Endothelial cell of umbilical vein (primary cell): ENCODE data around the gene STARD9. TPM values are rescaled to one million over a fixed set of nuclear protein-coding genes. Genes with fewer than 3 reads are reported as not detected.

Experiments used
- BruUV-seq: library from RNA; stranded (reverse); fragments of 400-500 nt; replicated peaks from 2 replicates; lab custom pipeline; 2021; lab: Mats Ljungman, UMichigan
- CTCF ChIA-PET: fragments of 300-600, 350-600 bp; sonication (Branson Sonifier 250); formaldehyde crosslinking; loops from one replicate; lab custom pipeline; 2021; ENCODE audit warnings: antibody characterized with exemption, inconsistent platforms; lab: Charles Lee
- POLR2A ChIA-PET: fragments of 300-600, 350-600 bp; sonication (Branson Sonifier 250); formaldehyde crosslinking; loops from one replicate; lab custom pipeline; 2021; ENCODE audit warnings: antibody characterized with exemption, inconsistent platforms; lab: Charles Lee
- DNase-seq: peaks from one replicate; pipeline ENCODE4 v3.0.0-alpha.2; 2011; ENCODE audit warnings: low read depth, low spot score
- FAIRE-seq: peaks from 2 replicates; lab custom pipeline; 2011; peaks lifted over from hg19 to GRCh38; lab: Jason Lieb, UNC
- H2AFZ ChIP-seq: 2 replicates; pipeline ENCODE4 v1.6.0; 2012; ENCODE audit warnings: low read depth, low read length, control low read depth, inconsistent platforms
- H3K27ac ChIP-seq: 2 replicates; pipeline ENCODE4 v1.5.1; 2011; ENCODE audit warnings: low read depth, mild to moderate bottlenecking, control low read depth, low read length, moderate library complexity; ENCODE audit not compliant: insufficient read depth
- H3K27me3 ChIP-seq, 2 experiments: 2 replicates each; pipeline versions ENCODE4 v1.6.0 to v1.6.1; 2011; ENCODE audit warnings: low read length in 2 of 2, mixed read lengths in 1 of 2; ENCODE audit not compliant: control insufficient read depth in 2 of 2, insufficient read depth in 2 of 2
- H3K36me3 ChIP-seq, 2 experiments: 2 replicates in 1 of 2; 3 replicates in 1 of 2; pipeline ENCODE4 v1.5.1; 2011; ENCODE audit warnings: low read length in 2 of 2, mild to moderate bottlenecking in 1 of 2, moderate library complexity in 1 of 2; ENCODE audit not compliant: control insufficient read depth in 2 of 2, insufficient read depth in 2 of 2; ENCODE audit errors: extremely low read depth in 1 of 2
- H3K4me1 ChIP-seq: 3 replicates; pipeline ENCODE4 v1.5.1; 2011; ENCODE audit warnings: mild to moderate bottlenecking, low read length; ENCODE audit not compliant: control insufficient read depth, insufficient read depth; ENCODE audit errors: extremely low read depth
- H3K4me2 ChIP-seq: 2 replicates; pipeline ENCODE4 v1.6.1; 2011; ENCODE audit warnings: low read length, control low read depth, mixed read lengths; ENCODE audit not compliant: insufficient read depth
- H3K4me3 ChIP-seq, 3 experiments: fragments of 200-600 bp in 1 of 3; sonication (generic), shearing (Covaris generic) in 1 of 3; replicated peaks in 1 of 3; 2 replicates each; pipeline ENCODE4 v1.5.1; 2011 to 2016; ENCODE audit warnings: control low read depth in 3 of 3, low read length in 3 of 3, mild to moderate bottlenecking in 2 of 3, inconsistent platforms in 1 of 3, low read depth in 1 of 3, moderate library complexity in 1 of 3; ENCODE audit not compliant: insufficient read depth in 1 of 3
- H3K79me2 ChIP-seq: 2 replicates; pipeline ENCODE4 v1.6.0; 2012; ENCODE audit warnings: low read length, inconsistent platforms; ENCODE audit not compliant: control insufficient read depth, insufficient read depth
- H3K9ac ChIP-seq: replicated peaks from 2 replicates; pipeline ENCODE3; 2011; ENCODE audit warnings: low read length, control low read depth; ENCODE audit not compliant: insufficient read depth; ENCODE audit errors: extremely low read depth
- H3K9me1 ChIP-seq: replicated peaks from 3 replicates; pipeline ENCODE4 v1.6.0; 2011; ENCODE audit warnings: mild to moderate bottlenecking, low read length; ENCODE audit not compliant: control insufficient read depth, insufficient read depth; ENCODE audit errors: extremely low read depth
- H3K9me3 ChIP-seq: replicated peaks from 2 replicates; pipeline ENCODE4 v1.5.1; 2012; ENCODE audit warnings: low read length, inconsistent platforms; ENCODE audit not compliant: control insufficient read depth, insufficient read depth
- H4K20me1 ChIP-seq: replicated peaks from 2 replicates; pipeline ENCODE3; 2011; ENCODE audit warnings: mild to moderate bottlenecking, low read length; ENCODE audit not compliant: control insufficient read depth, insufficient read depth; ENCODE audit errors: extremely low read depth
- EZH2 ChIP-seq: IDR thresholded peaks from 2 replicates; pipeline ENCODE4 v1.6.1; 2012; ENCODE audit warnings: borderline replicate concordance, low read depth, mild to moderate bottlenecking, moderate library complexity, low read length, inconsistent platforms; ENCODE audit not compliant: severe bottlenecking
- FOS ChIP-seq: IDR thresholded peaks from 2 replicates; pipeline ENCODE4 v1.6.1; 2011; ENCODE audit warnings: mild to moderate bottlenecking, low read length, moderate library complexity, borderline replicate concordance; ENCODE audit not compliant: insufficient read depth
- GATA2 ChIP-seq: IDR thresholded peaks from 2 replicates; pipeline ENCODE4 v1.7.0; 2011; ENCODE audit warnings: low read depth, mild to moderate bottlenecking, moderate library complexity, mixed read lengths, low read length; ENCODE audit not compliant: insufficient read length, insufficient read depth
- JUN ChIP-seq: IDR thresholded peaks from 2 replicates; pipeline ENCODE4 v1.6.1; 2011; ENCODE audit warnings: borderline replicate concordance, low read depth; ENCODE audit not compliant: insufficient read length, insufficient read depth
- MYC ChIP-seq: IDR thresholded peaks from one replicate; pipeline ENCODE4 v1.6.1; 2011; ENCODE audit warnings: mild to moderate bottlenecking, low read depth, low read length
- POLR2A ChIP-seq: IDR thresholded peaks from 2 replicates; pipeline ENCODE4 v1.6.1; 2012; ENCODE audit warnings: low read depth, mild to moderate bottlenecking, control low read depth, low read length
- POLR2AphosphoS5 ChIP-seq: IDR thresholded peaks from 2 replicates; pipeline ENCODE4 v1.6.1; 2012; ENCODE audit warnings: low read depth, mild to moderate bottlenecking, control low read depth, low read length, moderate library complexity; ENCODE audit not compliant: insufficient read depth
- dilution Hi-C: fragments of 300-500 bp; cut with MboI; formaldehyde crosslinking; loops from one replicate; pipeline ENCODE4 v1.15.0; 2019; ENCODE audit warnings: low sequenced_read_pairs; ENCODE audit not compliant: extremely low pct_ligation_motif_present
- intact Hi-C: fragments of 100-400 bp; cut with micrococcal nuclease; formaldehyde crosslinking; loops from one replicate; pipeline ENCODE4 v1.10.0; 2022
- polyA plus RNA-seq, 4 experiments: library from polyadenylated mRNA; depleted of rRNA in 3 of 4; stranded (reverse) in 3 of 4; unstranded in 1 of 4; fragments of >200 nt; gene quantifications; 2 replicates each; pipeline versions ENCODE4 v1.2.1 to v1.2.3, GENCODE V29; 2011 to 2012; ENCODE audit warnings: missing spikeins in 1 of 4
- total RNA-seq: library from RNA; stranded (reverse); gene quantifications from 2 replicates; pipeline ENCODE4 v1.2.3, GENCODE V29; 2021
- TF ChIP-seq, protein P1 (sequence below), 2 donors: IDR thresholded peaks; 1 replicate in 1 of 2; 2 replicates in 1 of 2; pipeline ENCODE4 v1.5.1; 2011; ENCODE audit warnings: low read length in 2 of 2, mild to moderate bottlenecking in 2 of 2, moderate library complexity in 2 of 2, control low read depth in 1 of 2, inconsistent platforms in 1 of 2, low read depth in 1 of 2; ENCODE audit not compliant: insufficient read depth in 1 of 2; ENCODE audit errors: extremely low read depth in 1 of 2
- TF ChIP-seq, protein P2 (sequence below): IDR thresholded peaks from 2 replicates; pipeline ENCODE4 v1.6.1; 2011; ENCODE audit not compliant: insufficient read depth, insufficient read length

The STARD9 gene
- total and polyA plus RNA-seq, 2 donors (not counting 3 experiments of a cell fraction or from before 2014, with no cell fraction given), result 4.6 to 17.5 TPM

DNA sequence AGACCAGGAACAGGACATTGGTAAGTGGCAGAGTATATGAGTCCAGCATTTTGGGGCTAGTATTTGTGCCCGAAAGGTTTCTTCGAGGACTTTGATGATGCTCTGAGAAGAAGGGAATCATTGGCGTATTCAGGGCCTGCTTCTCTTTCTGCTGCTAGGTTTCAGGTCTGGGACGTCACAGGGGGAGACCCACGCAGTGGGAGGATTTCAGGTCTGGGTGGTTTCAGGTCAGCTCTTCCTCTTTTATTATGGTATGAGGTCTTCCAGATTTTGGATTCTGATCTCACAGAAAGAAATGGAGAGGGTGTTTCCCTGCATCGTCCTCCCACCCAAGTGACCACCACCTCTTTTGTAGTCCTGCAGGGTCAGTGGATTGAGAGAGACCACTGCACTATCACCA, 99.1 kb downstream of the STARD9 start:
- H3K36me3 ChIP-seq, result peaks cover 0 to 3% of the 10 kb centered on the region in 2 experiments
- dilution Hi-C loops (no loop called here), intact Hi-C loops (no loop called here)
- H2AFZ ChIP-seq, result no peak overlapping the region
- CTCF ChIA-PET, result interaction anchor here (2.1 kb wide), 1 partner anchor 252 kb away, joined by 5 read pairs; no protein-coding TSS in a partner anchor
- no peak overlapping the region for H3K27ac ChIP-seq
- no peaks in the 10 kb centered on the region for H3K9me3 ChIP-seq
- no peaks in the 10 kb centered on the region for H3K9me1 ChIP-seq
- POLR2A ChIA-PET, result no interaction called here
- H3K79me2 ChIP-seq, result no peaks in the 10 kb centered on the region
- DNase-seq (no peak), FAIRE-seq (no peak)
- BruUV-seq, result no TSS peak
- TF ChIP-seq FOS, result no peak
- TF ChIP-seq POLR2AphosphoS5, result no peak
- TF ChIP-seq JUN, result no peak
- TF ChIP-seq, protein P1, sequence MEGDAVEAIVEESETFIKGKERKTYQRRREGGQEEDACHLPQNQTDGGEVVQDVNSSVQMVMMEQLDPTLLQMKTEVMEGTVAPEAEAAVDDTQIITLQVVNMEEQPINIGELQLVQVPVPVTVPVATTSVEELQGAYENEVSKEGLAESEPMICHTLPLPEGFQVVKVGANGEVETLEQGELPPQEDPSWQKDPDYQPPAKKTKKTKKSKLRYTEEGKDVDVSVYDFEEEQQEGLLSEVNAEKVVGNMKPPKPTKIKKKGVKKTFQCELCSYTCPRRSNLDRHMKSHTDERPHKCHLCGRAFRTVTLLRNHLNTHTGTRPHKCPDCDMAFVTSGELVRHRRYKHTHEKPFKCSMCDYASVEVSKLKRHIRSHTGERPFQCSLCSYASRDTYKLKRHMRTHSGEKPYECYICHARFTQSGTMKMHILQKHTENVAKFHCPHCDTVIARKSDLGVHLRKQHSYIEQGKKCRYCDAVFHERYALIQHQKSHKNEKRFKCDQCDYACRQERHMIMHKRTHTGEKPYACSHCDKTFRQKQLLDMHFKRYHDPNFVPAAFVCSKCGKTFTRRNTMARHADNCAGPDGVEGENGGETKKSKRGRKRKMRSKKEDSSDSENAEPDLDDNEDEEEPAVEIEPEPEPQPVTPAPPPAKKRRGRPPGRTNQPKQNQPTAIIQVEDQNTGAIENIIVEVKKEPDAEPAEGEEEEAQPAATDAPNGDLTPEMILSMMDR (IDR thresholded peaks at IDR 0.05; ENCODE audit: extremely low read depth in 1 of 2, insufficient read depth in 1 of 2, low read depth in 1 of 2, low read length in 2 of 2), result no peak
- TF ChIP-seq, protein P2, sequence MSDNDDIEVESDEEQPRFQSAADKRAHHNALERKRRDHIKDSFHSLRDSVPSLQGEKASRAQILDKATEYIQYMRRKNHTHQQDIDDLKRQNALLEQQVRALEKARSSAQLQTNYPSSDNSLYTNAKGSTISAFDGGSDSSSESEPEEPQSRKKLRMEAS, result no peak
- H3K9ac ChIP-seq, result no peak overlapping the region
- no peaks in the 10 kb centered on the region for H4K20me1 ChIP-seq
- H3K27me3 ChIP-seq, result no peaks in the 10 kb centered on the region
- no peaks in the 10 kb centered on the region for H3K4me1 ChIP-seq
- no peak overlapping the region for H3K4me2 ChIP-seq
- H3K4me3 ChIP-seq, result no peak overlapping the region

DNA sequence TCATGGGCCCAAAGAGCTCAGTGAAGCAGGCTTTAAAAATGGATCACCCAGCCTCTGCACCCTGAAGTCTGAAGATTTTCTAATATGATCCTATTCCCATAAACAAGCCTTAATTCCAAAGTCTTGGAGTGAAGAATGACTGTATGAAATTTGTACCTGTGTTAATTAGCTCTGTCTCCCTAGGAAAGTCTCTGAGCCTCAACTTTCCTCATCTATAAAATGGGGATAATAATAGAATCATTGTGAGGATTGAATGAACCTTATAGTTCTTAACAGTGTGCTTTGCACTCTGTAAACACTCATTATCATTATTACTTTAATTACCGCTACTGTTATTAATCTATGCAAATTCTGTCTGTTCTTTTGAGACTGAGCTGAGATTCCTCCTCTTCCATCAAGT, 99.6 kb downstream of the STARD9 start:
- Histone ChIP-seq H3K79me2 (no peaks in the 10 kb centered on the region), H3K4me3 (no peak overlapping the region), H3K4me2 (no peak overlapping the region), H3K27me3 (no peaks in the 10 kb centered on the region), H3K9ac (no peak overlapping the region), H4K20me1 (no peaks in the 10 kb centered on the region), H3K9me3 (no peaks in the 10 kb centered on the region), H3K4me1 (no peaks in the 10 kb centered on the region), H3K27ac (no peak overlapping the region), H3K9me1 (no peaks in the 10 kb centered on the region), H3K36me3 (peaks cover 0 to 3% of the 10 kb centered on the region in 2 experiments), H2AFZ (no peak overlapping the region)
- BruUV-seq, result no TSS peak
- CTCF ChIA-PET, result interaction anchor here (2.1 kb wide), 1 partner anchor 251 kb away, joined by 5 read pairs; no protein-coding TSS in a partner anchor
- POLR2A ChIA-PET, result no interaction called here
- TF ChIP-seq MYC, result no peak
- no peak for TF ChIP-seq JUN
- TF ChIP-seq, protein P1 (IDR thresholded peaks at IDR 0.05; ENCODE audit: extremely low read depth in 1 of 2, insufficient read depth in 1 of 2, low read depth in 1 of 2, low read length in 2 of 2), result no peak
- TF ChIP-seq POLR2A, result no peak
- no peak for TF ChIP-seq POLR2AphosphoS5
- TF ChIP-seq, protein P2, result no peak
- TF ChIP-seq FOS, result no peak
- no peak for TF ChIP-seq GATA2
- TF ChIP-seq EZH2, result no peak
- intact Hi-C loops, result no loop called here
- dilution Hi-C loops, result no loop called here
- no peak for FAIRE-seq
- no peak for DNase-seq
